Adrenal gland (tissue), 5 donors: ENCODE data around the gene HOMER1.

Experiments
- CTCF ChIP-seq, 6 experiments: fragments of 450-650 bp in 4 of 6; fragments of 200-600 bp in 2 of 6; sonication (generic) in 1 of 6; IDR thresholded peaks; 1 replicate in 5 of 6; 2 replicates in 1 of 6; pipeline versions ENCODE4 v1.5.1 to v1.8.0; 2016 to 2021; ENCODE audit warnings: antibody characterized with exemption in 6 of 6, mild to moderate bottlenecking in 2 of 6, moderate library complexity in 1 of 6
- POLR2A ChIP-seq, 2 donors: fragments of 450-650 bp; IDR thresholded peaks; one replicate each; pipeline ENCODE4 v1.6.1; 2017; ENCODE audit warnings: antibody characterized with exemption in 2 of 2, mild to moderate bottlenecking in 2 of 2, moderate library complexity in 1 of 2
- donor health status: DM: no; HTN: no; CAD: no.

GRCh38 chr5:79503794-79504495 lies 10.0 kb downstream of the HOMER1 start:
- TF ChIP-seq CTCF (IDR thresholded peaks at IDR 0.05) = no peak
- no peak for TF ChIP-seq POLR2A (IDR thresholded peaks at IDR 0.05)
